Activated CD8-positive, alpha-beta T cell treated with anti-CD3 and anti-CD28 coated beads, Interleukin-2, amount 10 ng/mL, durations not matched to agents 7 days and 5 days (primary cell): Measurements from ENCODE around the gene SLK. TPM values are rescaled to one million over a fixed set of nuclear protein-coding genes. Genes with fewer than 3 reads are reported as not detected.

Experiments
- ATAC-seq: fragments of 150-1000 bp; cut with Tn5 transposase; one replicate; pipeline ENCODE4 v1.10.0; 2021; ENCODE audit warnings: moderate library complexity
- CTCF ChIA-PET: fragments of 350-600 bp; sonication (Branson Sonifier 250); formaldehyde crosslinking; loops from one replicate; lab custom pipeline; 2021; ENCODE audit warnings: antibody characterized with exemption; lab: Charles Lee
- POLR2A ChIA-PET: fragments of 350-600 bp; sonication (Branson Sonifier 250); formaldehyde crosslinking; loops from one replicate; lab custom pipeline; 2021; ENCODE audit warnings: antibody characterized with exemption; lab: Charles Lee
- DNase-seq: peaks from one replicate; pipeline ENCODE4 v3.0.0-alpha.2; 2020
- H3K27ac Mint-ChIP-seq: one replicate; pipeline ENCODE4 v1.8.0; 2021; ENCODE audit warnings: mild to moderate bottlenecking, mixed read lengths
- H3K27me3 Mint-ChIP-seq: one replicate; pipeline ENCODE4 v1.8.0; 2021; ENCODE audit warnings: low read depth, mixed read lengths
- H3K36me3 Mint-ChIP-seq: one replicate; pipeline ENCODE4 v1.8.0; 2021; ENCODE audit warnings: low read depth, mixed read lengths
- H3K4me1 Mint-ChIP-seq: one replicate; pipeline ENCODE4 v1.8.0; 2021; ENCODE audit warnings: low read depth, mixed read lengths
- H3K4me3 Mint-ChIP-seq: one replicate; pipeline ENCODE4 v1.8.0; 2021; ENCODE audit warnings: mild to moderate bottlenecking, mixed read lengths
- H3K9me3 Mint-ChIP-seq: one replicate; pipeline ENCODE4 v1.8.0; 2022; ENCODE audit warnings: mixed read lengths; ENCODE audit not compliant: insufficient read depth
- total RNA-seq, 2 experiments: library from RNA; stranded (reverse); gene quantifications; one replicate each; pipeline ENCODE4 v1.2.3, GENCODE V29; 2021

Gene SLK
- 10 to 100 TPM; 32.6 to 33.5 TPM for total RNA-seq

GRCh38 chr10:103966671-103967447 lies at the start of gene SLK:
TSS of gene SLK (plus strand) at chr10:103967140. CDS start at chr10:103967746, 606 bp downstream.
- DNase-seq (peak; percentile 85), ATAC-seq (peak; percentile 85)
- Mint-ChIP-seq H3K27me3 (no peaks in the 10 kb centered on the region), H3K4me3 (peak within 1 kb of the TSS; percentile 96), H3K36me3 (peaks cover 17% of the 10 kb centered on the region), H3K4me1 (peaks cover 32% of the 10 kb centered on the region), H3K9me3 (no peaks in the 10 kb centered on the region), H3K27ac (peak within 1 kb of the TSS; percentile 95)
- POLR2A ChIA-PET, result interaction anchor here (0.6 to 3.1 kb wide), 4 partner anchors 58 to 155 kb away, joined by 3 to 17 read pairs (median 4); partner anchors contain the start of gene SFR1
- CTCF ChIA-PET, result interaction anchor here (0.9 to 2.0 kb wide), 4 partner anchors 17 to 157 kb away, joined by 3 to 4 read pairs (median 4); partner anchors contain the start of gene SFR1

- POLR2A ChIA-PET, result interaction anchor here (0.7 to 3.6 kb wide), 8 partner anchors 9 to 421 kb away, joined by 3 to 27 read pairs (median 4); partner anchors contain the start of genes ITPRIP and SFR1
- CTCF ChIA-PET, result interaction anchor here (0.9 to 2.2 kb wide), 4 partner anchors 9 to 205 kb away, joined by 3 to 12 read pairs (median 7); partner anchors contain the start of gene SFR1
- Mint-ChIP-seq H3K27ac (peak overlapping the region; percentile 97), H3K36me3 (peaks cover 50% of the 10 kb centered on the region), H3K4me3 (peak overlapping the region; percentile 98), H3K27me3 (no peaks in the 10 kb centered on the region), H3K9me3 (peaks cover 15% of the 10 kb centered on the region), H3K4me1 (peaks cover 44% of the 10 kb centered on the region)
- DNase-seq (no peak), ATAC-seq (peak; percentile 20)
These were observed 49.5 kb upstream of the SLK start for GRCh38 chr10:103917302-103918052.

GRCh38 chr10:103918053-103918846 lies 48.7 kb upstream of the SLK start, which contains the start of gene STN1:
TSS of gene STN1 (minus strand) at chr10:103918184. CDS start at chr10:103917594, 590 bp downstream.
- Mint-ChIP-seq H3K4me3 (peak within 1 kb of the TSS; percentile 98), H3K9me3 (peaks cover 11% of the 10 kb centered on the region), H3K27ac (peak within 1 kb of the TSS; percentile 97), H3K4me1 (peaks cover 36% of the 10 kb centered on the region), H3K27me3 (no peaks in the 10 kb centered on the region), H3K36me3 (peaks cover 43% of the 10 kb centered on the region)
- peak; percentile 97 for DNase-seq
- POLR2A ChIA-PET, result interaction anchor here (0.7 to 3.6 kb wide), 6 partner anchors 7 to 203 kb away, joined by 4 to 27 read pairs (median 6); partner anchors contain the start of gene SFR1
- ATAC-seq, result peak; percentile 95
- CTCF ChIA-PET, result interaction anchor here (0.8 to 2.2 kb wide), 3 partner anchors 16 to 206 kb away, joined by 3 to 12 read pairs (median 4); no protein-coding TSS in a partner anchor

- H3K4me1 Mint-ChIP-seq, result peaks cover 26% of the 10 kb centered on the region
- DNase-seq, result no peak
- H3K9me3 Mint-ChIP-seq, result peaks cover 9% of the 10 kb centered on the region
- no peak overlapping the region for H3K4me3 Mint-ChIP-seq
- H3K36me3 Mint-ChIP-seq, result peaks cover 33% of the 10 kb centered on the region
- CTCF ChIA-PET, result interaction anchor here (0.9 to 3.5 kb wide), 2 partner anchors 18 kb away, joined by 3 to 25 read pairs; no protein-coding TSS in a partner anchor
- H3K27ac Mint-ChIP-seq, result peak overlapping the region; percentile 13
- ATAC-seq, result no peak
- no peaks in the 10 kb centered on the region for H3K27me3 Mint-ChIP-seq
- POLR2A ChIA-PET, result interaction anchor here (0.9 to 1.3 kb wide), 2 partner anchors 9 to 201 kb away, joined by 4 read pairs; no protein-coding TSS in a partner anchor
These were observed 47.3 kb upstream of the SLK start for GRCh38 chr10:103919648-103920025.

- H3K4me3 Mint-ChIP-seq, result no peak overlapping the region
- no peak for ATAC-seq
These were observed 45.7 kb upstream of the SLK start for GRCh38 chr10:103921248-103921647.

GRCh38 chr10:103921750-103922195 lies 45.2 kb upstream of the SLK start:
- ChIA-PET POLR2A (interaction anchor here (0.7 to 1.8 kb wide), 5 partner anchors 10 to 200 kb away, joined by 3 to 9 read pairs (median 4); partner anchors contain the start of gene SFR1), CTCF (interaction anchor here (0.8 to 3.5 kb wide), 15 partner anchors 8 to 201 kb away, joined by 3 to 25 read pairs (median 4); partner anchors contain the start of gene SFR1)
- no peak overlapping the region for H3K27ac Mint-ChIP-seq
- ATAC-seq (no peak), DNase-seq (peak; percentile 66)
- no peak overlapping the region for H3K4me3 Mint-ChIP-seq
- no peaks in the 10 kb centered on the region for H3K9me3 Mint-ChIP-seq
- peaks cover 13% of the 10 kb centered on the region for H3K36me3 Mint-ChIP-seq
- H3K4me1 Mint-ChIP-seq, result peaks cover 9% of the 10 kb centered on the region
- H3K27me3 Mint-ChIP-seq, result peaks cover 2% of the 10 kb centered on the region

More at GRCh38 chr10:103921248-103921647, 45.7 kb upstream of the SLK start:
- no peak for DNase-seq
- Mint-ChIP-seq H3K9me3 (no peaks in the 10 kb centered on the region), H3K27me3 (no peaks in the 10 kb centered on the region), H3K4me1 (peaks cover 10% of the 10 kb centered on the region), H3K36me3 (peaks cover 17% of the 10 kb centered on the region), H3K27ac (no peak overlapping the region)
- ChIA-PET POLR2A (interaction anchor here (0.7 to 1.8 kb wide), 5 partner anchors 10 to 201 kb away, joined by 3 to 9 read pairs (median 4); partner anchors contain the start of gene SFR1), CTCF (interaction anchor here (0.8 to 3.5 kb wide), 15 partner anchors 8 to 201 kb away, joined by 3 to 25 read pairs (median 4); partner anchors contain the start of gene SFR1)

- Mint-ChIP-seq H3K27ac (no peak overlapping the region), H3K4me1 (peaks cover 9% of the 10 kb centered on the region), H3K9me3 (no peaks in the 10 kb centered on the region), H3K36me3 (peaks cover 8% of the 10 kb centered on the region), H3K27me3 (peaks cover 2% of the 10 kb centered on the region), H3K4me3 (no peak overlapping the region)
- POLR2A ChIA-PET, result no interaction called here
- ATAC-seq, result no peak
- CTCF ChIA-PET, result interaction anchor here (1.3 to 3.5 kb wide), 5 partner anchors 14 to 200 kb away, joined by 3 to 25 read pairs (median 10); partner anchors contain the start of gene SFR1
- no peak for DNase-seq
These were observed 44.3 kb upstream of the SLK start for GRCh38 chr10:103922659-103923058.

- Mint-ChIP-seq H3K27me3 (peaks cover 2% of the 10 kb centered on the region), H3K4me1 (peaks cover 8% of the 10 kb centered on the region), H3K4me3 (no peak overlapping the region), H3K36me3 (peaks cover 5% of the 10 kb centered on the region), H3K9me3 (no peaks in the 10 kb centered on the region), H3K27ac (no peak overlapping the region)
- ATAC-seq (no peak), DNase-seq (no peak)
- ChIA-PET CTCF (interaction anchor here (1.5 kb wide), 1 partner anchor 35 kb away, joined by 3 read pairs; no protein-coding TSS in a partner anchor), POLR2A (no interaction called here)
These were observed 43.4 kb upstream of the SLK start for GRCh38 chr10:103923502-103923901.

GRCh38 chr10:103925591-103925990 lies 41.3 kb upstream of the SLK start:
- Mint-ChIP-seq H3K4me3 (no peak overlapping the region), H3K27me3 (peaks cover 4% of the 10 kb centered on the region), H3K4me1 (no peaks in the 10 kb centered on the region), H3K27ac (no peak overlapping the region), H3K9me3 (no peaks in the 10 kb centered on the region), H3K36me3 (no peaks in the 10 kb centered on the region)
- DNase-seq (no peak), ATAC-seq (no peak)
- ChIA-PET CTCF (interaction anchor here (1.1 to 1.2 kb wide), 2 partner anchors 40 to 41 kb away, joined by 3 read pairs; no protein-coding TSS in a partner anchor), POLR2A (no interaction called here)

GRCh38 chr10:103926722-103927319 lies 40.1 kb upstream of the SLK start:
- no peaks in the 10 kb centered on the region for H3K4me1 Mint-ChIP-seq
- H3K4me3 Mint-ChIP-seq, result no peak overlapping the region
- peaks cover 4% of the 10 kb centered on the region for H3K27me3 Mint-ChIP-seq
- no peak overlapping the region for H3K27ac Mint-ChIP-seq
- no peaks in the 10 kb centered on the region for H3K9me3 Mint-ChIP-seq
- ChIA-PET POLR2A (no interaction called here), CTCF (interaction anchor here (1.2 to 1.3 kb wide), 3 partner anchors 22 to 41 kb away, joined by 3 read pairs; no protein-coding TSS in a partner anchor)
- DNase-seq, result no peak
- no peaks in the 10 kb centered on the region for H3K36me3 Mint-ChIP-seq
- no peak for ATAC-seq
